ENCODE data around the gene BCKDK. TPM values are rescaled to one million over a fixed set of nuclear protein-coding genes. Genes with fewer than 3 reads are reported as not detected.

Gene BCKDK
- total and polyA plus RNA-seq, 2 of the 13 experiments (the other 11 are each of a cell fraction or from before 2014, with no cell fraction given), result 24.9 to 42.6 TPM

DNA sequence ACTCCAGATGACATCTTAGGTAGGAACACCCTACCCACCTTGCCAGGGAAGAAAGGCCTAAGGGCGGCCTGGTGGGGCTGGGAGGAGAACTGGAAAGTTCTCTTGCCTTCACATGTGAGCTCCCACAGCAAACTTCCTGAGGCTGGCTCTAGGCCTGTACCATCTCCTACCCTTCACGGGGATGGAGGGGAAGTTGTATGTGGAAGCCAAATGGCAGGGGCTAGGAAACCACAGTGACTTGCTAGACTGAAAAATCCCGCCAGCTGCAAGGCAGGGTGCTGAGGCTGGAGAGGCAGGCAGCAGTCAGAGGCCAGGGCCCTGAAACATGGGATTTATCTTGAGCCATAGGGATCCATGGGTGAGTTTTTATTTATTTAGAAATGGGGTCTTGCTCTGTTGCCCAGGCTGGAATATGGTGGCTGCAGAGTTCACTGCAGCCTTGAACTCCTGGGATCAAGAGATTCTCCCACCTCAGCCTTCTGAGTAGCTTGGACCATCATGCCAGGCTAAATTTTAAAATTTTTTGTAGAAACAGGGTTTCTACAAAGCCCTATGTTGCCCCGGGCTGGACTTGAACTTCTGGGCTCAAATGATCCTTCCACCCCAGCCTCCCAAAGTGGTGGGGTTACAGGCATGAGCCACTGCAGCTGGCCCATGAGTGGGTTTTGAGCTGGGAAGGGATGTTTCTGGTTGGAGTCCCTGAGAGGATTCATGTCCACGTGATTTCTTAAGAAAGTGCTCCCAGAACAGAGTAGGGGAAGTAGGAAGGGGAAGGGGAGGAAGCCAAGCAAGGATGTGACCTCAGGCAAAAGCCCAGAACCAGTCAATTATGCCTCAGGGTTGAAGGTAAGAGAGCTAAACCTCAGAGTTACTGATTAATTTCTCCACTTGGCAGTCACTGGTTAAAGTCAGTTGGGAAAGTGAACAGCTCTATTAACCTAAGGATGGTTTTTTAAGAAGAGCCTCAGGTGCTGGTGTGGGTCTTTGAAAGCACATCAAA is 5.2 kb downstream of the BCKDK start (continued):
- TF ChIP-seq, protein P1, sequence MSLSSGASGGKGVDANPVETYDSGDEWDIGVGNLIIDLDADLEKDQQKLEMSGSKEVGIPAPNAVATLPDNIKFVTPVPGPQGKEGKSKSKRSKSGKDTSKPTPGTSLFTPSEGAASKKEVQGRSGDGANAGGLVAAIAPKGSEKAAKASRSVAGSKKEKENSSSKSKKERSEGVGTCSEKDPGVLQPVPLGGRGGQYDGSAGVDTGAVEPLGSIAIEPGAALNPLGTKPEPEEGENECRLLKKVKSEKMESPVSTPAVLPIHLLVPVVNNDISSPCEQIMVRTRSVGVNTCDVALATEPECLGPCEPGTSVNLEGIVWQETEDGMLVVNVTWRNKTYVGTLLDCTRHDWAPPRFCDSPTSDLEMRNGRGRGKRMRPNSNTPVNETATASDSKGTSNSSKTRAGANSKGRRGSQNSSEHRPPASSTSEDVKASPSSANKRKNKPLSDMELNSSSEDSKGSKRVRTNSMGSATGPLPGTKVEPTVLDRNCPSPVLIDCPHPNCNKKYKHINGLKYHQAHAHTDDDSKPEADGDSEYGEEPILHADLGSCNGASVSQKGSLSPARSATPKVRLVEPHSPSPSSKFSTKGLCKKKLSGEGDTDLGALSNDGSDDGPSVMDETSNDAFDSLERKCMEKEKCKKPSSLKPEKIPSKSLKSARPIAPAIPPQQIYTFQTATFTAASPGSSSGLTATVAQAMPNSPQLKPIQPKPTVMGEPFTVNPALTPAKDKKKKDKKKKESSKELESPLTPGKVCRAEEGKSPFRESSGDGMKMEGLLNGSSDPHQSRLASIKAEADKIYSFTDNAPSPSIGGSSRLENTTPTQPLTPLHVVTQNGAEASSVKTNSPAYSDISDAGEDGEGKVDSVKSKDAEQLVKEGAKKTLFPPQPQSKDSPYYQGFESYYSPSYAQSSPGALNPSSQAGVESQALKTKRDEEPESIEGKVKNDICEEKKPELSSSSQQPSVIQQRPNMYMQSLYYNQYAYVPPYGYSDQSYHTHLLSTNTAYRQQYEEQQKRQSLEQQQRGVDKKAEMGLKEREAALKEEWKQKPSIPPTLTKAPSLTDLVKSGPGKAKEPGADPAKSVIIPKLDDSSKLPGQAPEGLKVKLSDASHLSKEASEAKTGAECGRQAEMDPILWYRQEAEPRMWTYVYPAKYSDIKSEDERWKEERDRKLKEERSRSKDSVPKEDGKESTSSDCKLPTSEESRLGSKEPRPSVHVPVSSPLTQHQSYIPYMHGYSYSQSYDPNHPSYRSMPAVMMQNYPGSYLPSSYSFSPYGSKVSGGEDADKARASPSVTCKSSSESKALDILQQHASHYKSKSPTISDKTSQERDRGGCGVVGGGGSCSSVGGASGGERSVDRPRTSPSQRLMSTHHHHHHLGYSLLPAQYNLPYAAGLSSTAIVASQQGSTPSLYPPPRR (CRISPR knock-in tag; IDR thresholded peaks at IDR 0.05; ENCODE audit: borderline replicate concordance), result no peak
- TF ChIP-seq ZNF790 (CRISPR knock-in tag; IDR thresholded peaks at IDR 0.05; ENCODE audit: borderline replicate concordance) (no peak), MXI1 (IDR thresholded peaks at IDR 0.05; ENCODE audit: borderline replicate concordance, low read depth, low read length) (no peak), AGO2 (optimal IDR thresholded peaks at IDR 0.05; ENCODE audit: low read depth, low read length) (no peak), ZNF598 (CRISPR knock-in tag; IDR thresholded peaks at IDR 0.05; ENCODE audit: borderline replicate concordance) (no peak), ZFP36 (IDR thresholded peaks at IDR 0.05; ENCODE audit: borderline replicate concordance, low read depth, low read length, partially characterized antibody) (no peak), REPIN1 (CRISPR knock-in tag; IDR thresholded peaks at IDR 0.05; ENCODE audit: borderline replicate concordance, low read depth) (no peak), ZBTB20 (CRISPR knock-in tag; IDR thresholded peaks at IDR 0.05; ENCODE audit: borderline replicate concordance, low read depth) (no peak), KLF9 (CRISPR knock-in tag; IDR thresholded peaks at IDR 0.05; ENCODE audit: low read depth) (no peak), ZNF263 (CRISPR knock-in tag; IDR thresholded peaks at IDR 0.05) (peak; percentile 81), ZBTB1 (CRISPR knock-in tag; IDR thresholded peaks at IDR 0.05; ENCODE audit: borderline replicate concordance) (no peak), ZSCAN22 (CRISPR knock-in tag; IDR thresholded peaks at IDR 0.05) (no peak), ZNF33A (CRISPR knock-in tag; IDR thresholded peaks at IDR 0.05; ENCODE audit: borderline replicate concordance) (no peak), ZNF496 (CRISPR knock-in tag; IDR thresholded peaks at IDR 0.05; ENCODE audit: insufficient replicate concordance) (no peak)
- TF ChIP-seq, protein P2, sequence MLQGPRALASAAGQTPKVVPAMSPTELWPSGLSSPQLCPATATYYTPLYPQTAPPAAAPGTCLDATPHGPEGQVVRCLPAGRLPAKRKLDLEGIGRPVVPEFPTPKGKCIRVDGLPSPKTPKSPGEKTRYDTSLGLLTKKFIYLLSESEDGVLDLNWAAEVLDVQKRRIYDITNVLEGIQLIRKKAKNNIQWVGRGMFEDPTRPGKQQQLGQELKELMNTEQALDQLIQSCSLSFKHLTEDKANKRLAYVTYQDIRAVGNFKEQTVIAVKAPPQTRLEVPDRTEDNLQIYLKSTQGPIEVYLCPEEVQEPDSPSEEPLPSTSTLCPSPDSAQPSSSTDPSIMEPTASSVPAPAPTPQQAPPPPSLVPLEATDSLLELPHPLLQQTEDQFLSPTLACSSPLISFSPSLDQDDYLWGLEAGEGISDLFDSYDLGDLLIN (CRISPR knock-in tag; IDR thresholded peaks at IDR 0.05; ENCODE audit: borderline replicate concordance), result no peak
- TF ChIP-seq, protein P3, sequence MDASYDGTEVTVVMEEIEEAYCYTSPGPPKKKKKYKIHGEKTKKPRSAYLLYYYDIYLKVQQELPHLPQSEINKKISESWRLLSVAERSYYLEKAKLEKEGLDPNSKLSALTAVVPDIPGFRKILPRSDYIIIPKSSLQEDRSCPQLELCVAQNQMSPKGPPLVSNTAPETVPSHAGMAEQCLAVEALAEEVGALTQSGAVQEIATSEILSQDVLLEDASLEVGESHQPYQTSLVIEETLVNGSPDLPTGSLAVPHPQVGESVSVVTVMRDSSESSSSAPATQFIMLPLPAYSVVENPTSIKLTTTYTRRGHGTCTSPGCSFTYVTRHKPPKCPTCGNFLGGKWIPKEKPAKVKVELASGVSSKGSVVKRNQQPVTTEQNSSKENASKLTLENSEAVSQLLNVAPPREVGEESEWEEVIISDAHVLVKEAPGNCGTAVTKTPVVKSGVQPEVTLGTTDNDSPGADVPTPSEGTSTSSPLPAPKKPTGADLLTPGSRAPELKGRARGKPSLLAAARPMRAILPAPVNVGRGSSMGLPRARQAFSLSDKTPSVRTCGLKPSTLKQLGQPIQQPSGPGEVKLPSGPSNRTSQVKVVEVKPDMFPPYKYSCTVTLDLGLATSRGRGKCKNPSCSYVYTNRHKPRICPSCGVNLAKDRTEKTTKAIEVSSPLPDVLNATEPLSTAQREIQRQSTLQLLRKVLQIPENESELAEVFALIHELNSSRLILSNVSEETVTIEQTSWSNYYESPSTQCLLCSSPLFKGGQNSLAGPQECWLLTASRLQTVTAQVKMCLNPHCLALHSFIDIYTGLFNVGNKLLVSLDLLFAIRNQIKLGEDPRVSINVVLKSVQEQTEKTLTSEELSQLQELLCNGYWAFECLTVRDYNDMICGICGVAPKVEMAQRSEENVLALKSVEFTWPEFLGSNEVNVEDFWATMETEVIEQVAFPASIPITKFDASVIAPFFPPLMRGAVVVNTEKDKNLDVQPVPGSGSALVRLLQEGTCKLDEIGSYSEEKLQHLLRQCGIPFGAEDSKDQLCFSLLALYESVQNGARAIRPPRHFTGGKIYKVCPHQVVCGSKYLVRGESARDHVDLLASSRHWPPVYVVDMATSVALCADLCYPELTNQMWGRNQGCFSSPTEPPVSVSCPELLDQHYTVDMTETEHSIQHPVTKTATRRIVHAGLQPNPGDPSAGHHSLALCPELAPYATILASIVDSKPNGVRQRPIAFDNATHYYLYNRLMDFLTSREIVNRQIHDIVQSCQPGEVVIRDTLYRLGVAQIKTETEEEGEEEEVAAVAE (CRISPR knock-in tag; IDR thresholded peaks at IDR 0.05; ENCODE audit: borderline replicate concordance), result peak; percentile 57; the same call in 1 of the 2 replicates
